GM21576 (cell line): ENCODE measurements around the gene BCL2A1.
"Not testable (repeated sequence)": the region's sequence is repeated elsewhere in the genome, so short reads cannot be mapped to it uniquely, and the experiment has no call there.

Source experiments
- ATAC-seq: cut with Tn5 transposase; IDR thresholded peaks from one replicate; pipeline ENCODE4 v1.9.1; 2021; ENCODE audit warnings: mild to moderate bottlenecking, moderate library complexity; ENCODE audit not compliant: unreplicated experiment

The BCL2A1 gene

GRCh38 chr15:79962178-79962577, 8.8 kb downstream of the BCL2A1 start:
- no peak for ATAC-seq

- ATAC-seq = no peak
These were observed 10.3 kb downstream of the BCL2A1 start for GRCh38 chr15:79960502-79961212.

GRCh38 chr15:79957741-79958140, 13.3 kb downstream of the BCL2A1 start:
- ATAC-seq = no peak

- ATAC-seq = no peak
These were observed 14.5 kb downstream of the BCL2A1 start for GRCh38 chr15:79956354-79956939.

GRCh38 chr15:79954661-79955060, 16.3 kb downstream of the BCL2A1 start:
- no peak for ATAC-seq

GRCh38 chr15:79953951-79954444, 17.0 kb downstream of the BCL2A1 start:
- no peak for ATAC-seq

- no peak for ATAC-seq
These were observed 18.7 kb downstream of the BCL2A1 start for GRCh38 chr15:79952329-79952728.

- ATAC-seq = no peak
These were observed 20.7 kb downstream of the BCL2A1 start for GRCh38 chr15:79950247-79950646.

GRCh38 chr15:79948761-79949160, 22.2 kb downstream of the BCL2A1 start:
- no peak for ATAC-seq

- no peak for ATAC-seq
These were observed 22.8 kb downstream of the BCL2A1 start for GRCh38 chr15:79948095-79948695.

- ATAC-seq = no peak
These were observed 24.0 kb downstream of the BCL2A1 start for GRCh38 chr15:79947009-79947408.

- no peak for ATAC-seq
These were observed 26.4 kb downstream of the BCL2A1 start for GRCh38 chr15:79944622-79945021.

- ATAC-seq = no peak
These were observed 27.2 kb downstream of the BCL2A1 start for GRCh38 chr15:79943820-79944219.

GRCh38 chr15:79942741-79943481, 28.1 kb downstream of the BCL2A1 start:
- ATAC-seq = no peak

- ATAC-seq = no peak
These were observed 31.6 kb downstream of the BCL2A1 start for GRCh38 chr15:79939399-79939798.

GRCh38 chr15:79938143-79938542, 32.9 kb downstream of the BCL2A1 start:
- no peak for ATAC-seq

GRCh38 chr15:79935556-79936201, 35.3 kb downstream of the BCL2A1 start:
- ATAC-seq = not testable (repeated sequence)

GRCh38 chr15:79933231-79933630, 37.8 kb downstream of the BCL2A1 start:
- ATAC-seq = no peak

- ATAC-seq = no peak
These were observed 38.5 kb downstream of the BCL2A1 start for GRCh38 chr15:79932447-79932846.

GRCh38 chr15:79930516-79930915, 40.5 kb downstream of the BCL2A1 start:
- ATAC-seq = no peak

GRCh38 chr15:79929412-79929811, 41.6 kb downstream of the BCL2A1 start:
- ATAC-seq = no peak
